Gastrocnemius medialis (tissue), 4 donors: ENCODE measurements around the gene CDK5RAP1. TPM values are rescaled to one million over a fixed set of nuclear protein-coding genes. Genes with fewer than 3 reads are reported as not detected.

ENCODE experiments used
- ATAC-seq, 2 donors: fragments of 150-250 bp; one replicate each; pipeline ENCODE4 v1.9.1; 2016
- DNase-seq, 2 donors: peaks; one replicate each; pipeline ENCODE4 v3.0.0-alpha.2; 2019
- H3K27ac ChIP-seq, 4 donors: fragments of 200-600 bp; sonication (generic); 1 replicate in 1 of 4; 2 replicates in 3 of 4; pipeline ENCODE4 v1.5.1; 2016 to 2018; ENCODE audit warnings: mild to moderate bottlenecking in 2 of 4, moderate library complexity in 1 of 4
- H3K27me3 ChIP-seq, 3 donors: fragments of 200-600 bp; sonication (generic) in 2 of 3; 1 replicate in 1 of 3; 2 replicates in 2 of 3; pipeline versions ENCODE4 v1.5.1 to v1.6.0; 2016 to 2019; ENCODE audit warnings: mild to moderate bottlenecking in 1 of 3, moderate library complexity in 1 of 3
- H3K36me3 ChIP-seq, 2 donors: fragments of 200-600 bp; sonication (generic) in 1 of 2; one replicate each; pipeline ENCODE4 v1.5.1; 2017 to 2018
- H3K4me1 ChIP-seq, 2 donors: fragments of 200-600 bp; sonication (generic) in 1 of 2; one replicate each; pipeline ENCODE4 v1.5.1; 2016 to 2017; ENCODE audit warnings: mild to moderate bottlenecking in 2 of 2
- H3K4me3 ChIP-seq, 4 donors: fragments of 200-600 bp; sonication (generic) in 3 of 4; 1 replicate in 1 of 4; 2 replicates in 3 of 4; pipeline ENCODE4 v1.5.1; 2016 to 2019; ENCODE audit warnings: mild to moderate bottlenecking in 2 of 4
- H3K9me3 ChIP-seq, 3 donors: fragments of 200-600 bp; sonication (generic) in 2 of 3; 1 replicate in 1 of 3; 2 replicates in 2 of 3; pipeline ENCODE4 v1.5.1; 2016 to 2019
- CTCF ChIP-seq, 5 experiments: fragments of 450-650 bp in 3 of 5; fragments of 200-600 bp in 2 of 5; sonication (generic) in 2 of 5; IDR thresholded peaks in 4 of 5; conservative IDR thresholded peaks in 1 of 5; 1 replicate in 4 of 5; 2 replicates in 1 of 5; pipeline ENCODE4 v1.5.1; 2016 to 2019; ENCODE audit warnings: antibody characterized with exemption in 5 of 5, mild to moderate bottlenecking in 3 of 5, moderate library complexity in 3 of 5
- POLR2A ChIP-seq, 2 donors: fragments of 450-650 bp; IDR thresholded peaks; one replicate each; pipeline ENCODE4 v1.6.1; 2017; ENCODE audit warnings: antibody characterized with exemption in 2 of 2, mild to moderate bottlenecking in 2 of 2, moderate library complexity in 2 of 2
- in situ Hi-C, 4 donors: fragments of 200-750 bp; cut with MboI; loops; one replicate each; pipeline versions ENCODE4 v1.15.0 to v1.8.0; 2017; ENCODE audit warnings: low sequenced_read_pairs in 4 of 4
- intact Hi-C: fragments of 100-400 bp; cut with DNase I; formaldehyde crosslinking; loops from one replicate; pipeline ENCODE4 v1.15.1; 2023; ENCODE audit warnings: low total_unique reads
- total RNA-seq, 4 donors: library from RNA; depleted of rRNA; stranded (reverse); fragments of >200 nt; gene quantifications; one replicate each; pipeline versions ENCODE4 v1.1.0 to v1.2.3, GENCODE V29; 2016

Gene CDK5RAP1
- total RNA-seq, 4 donors from 2014 or later, result 23.2 to 27.6 (median 25.8) TPM

DNA sequence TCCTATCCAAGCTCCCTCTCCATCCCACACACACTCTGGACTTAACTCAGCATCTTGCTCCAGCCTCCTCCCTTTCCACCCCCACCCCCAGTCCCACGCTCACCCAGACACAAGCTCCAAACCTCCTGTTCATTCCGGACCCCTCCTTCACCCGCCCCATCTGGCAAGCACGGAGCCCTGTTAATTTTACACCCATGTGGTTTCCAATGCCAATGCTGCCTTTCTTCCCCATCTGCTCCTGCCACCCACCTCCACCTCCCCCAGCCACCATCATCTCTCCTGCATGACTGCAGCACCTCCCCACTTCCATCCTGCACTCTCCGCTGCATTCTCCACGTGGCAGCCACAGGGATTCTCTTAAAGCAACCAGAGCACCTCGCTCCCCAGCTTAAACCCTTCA lies 9.9 kb upstream of the CDK5RAP1 start:
- ATAC-seq, result no peak
- H3K27me3 ChIP-seq, result no peaks in the 10 kb centered on the region
- H3K36me3 ChIP-seq, result peaks cover 0 to 78% of the 10 kb centered on the region in 2 donors
- H3K27ac ChIP-seq, result no peak overlapping the region
- intact Hi-C loops (no loop called here), in situ Hi-C loops (no loop called here)
- peaks cover 4 to 7% of the 10 kb centered on the region in 2 donors for H3K4me1 ChIP-seq
- TF ChIP-seq CTCF (IDR thresholded peaks at IDR 0.05 in 4 of 5, conservative IDR thresholded peaks at IDR 0.05 in 1 of 5) (no peak), POLR2A (IDR thresholded peaks at IDR 0.05) (no peak)
- no peak overlapping the region for H3K4me3 ChIP-seq
- no peak for DNase-seq
- H3K9me3 ChIP-seq, result no peaks in the 10 kb centered on the region

DNA sequence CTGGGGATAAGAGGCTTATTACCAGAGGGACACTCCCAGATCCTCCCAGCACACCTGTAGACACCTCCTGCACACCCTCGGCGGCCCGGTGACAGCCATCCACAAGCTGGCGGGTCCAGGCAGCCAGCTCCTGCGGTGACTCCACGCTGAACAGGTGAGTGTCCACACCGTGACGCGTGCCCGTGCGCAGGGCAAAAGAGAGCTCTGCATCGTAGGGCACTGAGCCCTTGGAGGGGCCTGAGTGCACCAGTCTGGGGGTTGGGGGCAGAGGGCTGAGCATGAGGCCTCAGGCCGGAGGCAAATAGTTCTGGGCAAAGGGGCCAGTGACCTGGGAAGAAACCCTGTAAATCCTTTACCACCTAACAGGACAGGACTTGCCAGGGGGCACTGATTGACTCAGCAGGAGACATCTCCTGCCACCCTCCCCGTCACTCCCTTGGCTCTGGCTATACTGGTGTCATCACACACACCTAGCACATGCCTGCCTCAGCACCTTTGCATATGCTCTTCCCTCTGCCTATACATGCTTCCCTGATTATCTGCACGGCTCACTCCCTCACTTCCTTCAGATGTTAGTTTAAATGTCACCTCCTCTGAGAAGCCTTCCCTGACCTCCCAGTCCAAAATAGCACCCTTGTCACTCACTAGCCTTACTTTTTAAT lies 8.9 kb upstream of the CDK5RAP1 start:
- no peak for ATAC-seq
- no peaks in the 10 kb centered on the region for H3K9me3 ChIP-seq
- intact Hi-C loops, result no loop called here
- no peaks in the 10 kb centered on the region for H3K27me3 ChIP-seq
- DNase-seq, result no peak
- no peak overlapping the region for H3K27ac ChIP-seq
- H3K4me1 ChIP-seq, result no peaks in the 10 kb centered on the region
- H3K36me3 ChIP-seq, result peaks cover 0 to 80% of the 10 kb centered on the region in 2 donors
- in situ Hi-C loops, result no loop called here
- TF ChIP-seq CTCF (IDR thresholded peaks at IDR 0.05 in 4 of 5, conservative IDR thresholded peaks at IDR 0.05 in 1 of 5) (no peak), POLR2A (IDR thresholded peaks at IDR 0.05) (no peak)
- no peak overlapping the region for H3K4me3 ChIP-seq

DNA sequence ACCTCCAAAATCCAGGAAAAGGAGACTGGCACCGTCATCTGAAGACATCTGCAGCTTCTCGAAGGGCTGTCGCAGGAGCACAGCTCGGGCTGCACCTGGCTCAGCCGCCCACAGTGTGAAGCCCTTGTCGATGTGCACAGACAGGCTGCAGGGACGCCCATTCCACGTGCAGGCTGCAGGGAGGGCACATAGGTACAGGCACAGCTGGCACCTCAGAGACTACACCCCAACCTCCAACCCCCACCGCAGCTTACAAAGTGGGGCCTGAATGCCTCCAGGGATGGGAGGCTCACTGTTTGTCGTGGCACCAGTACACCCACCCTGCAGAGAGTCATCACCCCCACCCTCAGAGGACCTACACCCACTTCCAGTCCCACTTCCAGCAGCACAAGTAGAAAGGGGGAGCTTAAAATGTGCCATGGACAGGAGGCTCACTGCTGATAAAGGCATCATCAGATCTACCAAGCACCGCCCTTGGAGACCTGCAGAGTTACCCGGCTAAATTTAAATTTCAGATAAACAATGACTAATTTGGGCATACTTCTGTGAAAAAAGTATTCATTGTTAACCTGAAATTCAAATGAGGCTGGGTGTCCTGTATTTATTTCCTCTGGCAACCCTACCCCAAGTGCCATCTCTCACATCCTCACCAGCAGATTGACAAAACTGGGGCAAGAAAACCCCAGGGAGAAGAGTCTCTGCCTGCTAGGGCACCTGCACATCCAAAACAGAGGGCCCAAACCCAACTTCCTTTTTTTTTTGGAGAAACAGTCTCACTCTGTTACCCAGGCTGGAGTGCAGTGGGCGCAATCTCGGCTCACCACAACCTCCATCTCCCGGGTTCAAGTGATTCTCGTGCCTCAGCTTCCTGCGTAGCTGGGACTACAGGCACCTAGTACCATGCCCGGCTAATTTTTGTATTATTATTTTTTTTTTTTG lies 7.7 kb upstream of the CDK5RAP1 start:
- no peak overlapping the region for H3K4me3 ChIP-seq
- peaks cover 0 to 70% of the 10 kb centered on the region in 2 donors for H3K36me3 ChIP-seq
- H3K9me3 ChIP-seq, result no peaks in the 10 kb centered on the region
- no peak overlapping the region for H3K27ac ChIP-seq
- DNase-seq, result no peak
- H3K4me1 ChIP-seq, result no peaks in the 10 kb centered on the region
- ATAC-seq, result no peak
- no peaks in the 10 kb centered on the region for H3K27me3 ChIP-seq
- in situ Hi-C loops (loop anchor here in 1 of 4 donors (10.0 kb wide), 1 partner anchor 46 kb away; no protein-coding TSS in a partner anchor), intact Hi-C loops (no loop called here)
- TF ChIP-seq POLR2A (IDR thresholded peaks at IDR 0.05) (no peak), CTCF (IDR thresholded peaks at IDR 0.05 in 4 of 5, conservative IDR thresholded peaks at IDR 0.05 in 1 of 5) (no peak)

- no peak for ATAC-seq
- intact Hi-C loops (no loop called here), in situ Hi-C loops (loop anchor here in 1 of 4 donors (10.0 kb wide), 1 partner anchor 46 kb away; no protein-coding TSS in a partner anchor)
- no peaks in the 10 kb centered on the region for H3K27me3 ChIP-seq
- TF ChIP-seq CTCF (IDR thresholded peaks at IDR 0.05 in 4 of 5, conservative IDR thresholded peaks at IDR 0.05 in 1 of 5) (no peak), POLR2A (IDR thresholded peaks at IDR 0.05) (no peak)
- no peaks in the 10 kb centered on the region for H3K9me3 ChIP-seq
- peaks cover 0 to 70% of the 10 kb centered on the region in 2 donors for H3K36me3 ChIP-seq
- no peak for DNase-seq
- H3K27ac ChIP-seq, result no peak overlapping the region
- no peaks in the 10 kb centered on the region for H3K4me1 ChIP-seq
- no peak overlapping the region for H3K4me3 ChIP-seq
These were observed 7.0 kb upstream of the CDK5RAP1 start for GRCh38 chr20:33408313-33408712.
